Measurements from ENCODE around the gene ARHGAP44. TPM values are rescaled to one million over a fixed set of nuclear protein-coding genes. Genes with fewer than 3 reads are reported as not detected.
A peak's percentile ranks its signal among the peaks of the same experiment; 100 is the strongest.

ARHGAP44 gene
- total and polyA plus RNA-seq, 7 experiments from 2014 or later = 0.09 TPM; not detected in 5

DNA sequence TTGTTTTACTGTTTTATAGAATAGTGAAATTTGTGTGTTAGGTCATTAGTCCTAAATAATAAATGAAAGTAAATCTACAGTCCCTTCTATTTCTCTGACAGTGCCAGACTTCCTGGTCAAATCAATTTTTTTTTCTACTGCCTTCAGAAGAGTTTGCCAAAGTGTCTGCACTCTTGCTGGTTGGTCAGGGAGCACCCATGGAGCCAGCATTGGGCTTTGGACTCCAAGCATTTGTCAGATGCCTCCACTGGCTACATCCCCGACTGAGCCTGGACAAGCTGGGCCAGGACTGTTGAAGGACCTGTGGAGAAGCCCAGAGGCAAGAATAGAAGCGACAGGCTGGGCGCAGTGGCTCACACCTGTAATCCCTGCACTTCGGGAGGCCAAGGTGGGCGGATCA is 174.9 kb downstream of the ARHGAP44 start:
- H3K27me3 Mint-ChIP-seq = peaks cover 0 to 11% (median 7%) of the 10 kb centered on the region in 5 donors
- no peak overlapping the region for H3K27ac Mint-ChIP-seq
- H3K9me3 ChIP-seq (ENCODE audit: control insufficient read depth in 2 of 3, low read length in 3 of 3) = no peaks in the 10 kb centered on the region
- ChIA-PET CTCF (no interaction called here), POLR2A (no interaction called here)
- DNase-seq (no peak), ATAC-seq (no peak)
- H3K27ac ChIP-seq (ENCODE audit: low read depth, low read length) = no peak overlapping the region
- H3K4me3 Mint-ChIP-seq = no peak overlapping the region
- no peaks in the 10 kb centered on the region for H3K36me3 ChIP-seq (ENCODE audit: control insufficient read depth in 2 of 3, insufficient read depth in 3 of 3, low read length in 3 of 3)
- peaks cover 0 to 4% (median 0%) of the 10 kb centered on the region in 11 donors for H3K9me3 Mint-ChIP-seq
- intact Hi-C loops (cut with micrococcal nuclease) = no loop called here
- no peaks in the 10 kb centered on the region for H3K27me3 ChIP-seq (ENCODE audit: control insufficient read depth in 2 of 2, insufficient read depth in 2 of 2, low read length in 2 of 2)
- no peak overlapping the region for H3K4me3 ChIP-seq (ENCODE audit: low read length)
- H3K36me3 Mint-ChIP-seq = no peaks in the 10 kb centered on the region
- H3K4me1 ChIP-seq (ENCODE audit: control insufficient read depth in 2 of 2, insufficient read depth in 2 of 2, low read length in 2 of 2) = no peaks in the 10 kb centered on the region
- peaks cover 0 to 2% (median 0%) of the 10 kb centered on the region in 7 donors for H3K4me1 Mint-ChIP-seq

DNA sequence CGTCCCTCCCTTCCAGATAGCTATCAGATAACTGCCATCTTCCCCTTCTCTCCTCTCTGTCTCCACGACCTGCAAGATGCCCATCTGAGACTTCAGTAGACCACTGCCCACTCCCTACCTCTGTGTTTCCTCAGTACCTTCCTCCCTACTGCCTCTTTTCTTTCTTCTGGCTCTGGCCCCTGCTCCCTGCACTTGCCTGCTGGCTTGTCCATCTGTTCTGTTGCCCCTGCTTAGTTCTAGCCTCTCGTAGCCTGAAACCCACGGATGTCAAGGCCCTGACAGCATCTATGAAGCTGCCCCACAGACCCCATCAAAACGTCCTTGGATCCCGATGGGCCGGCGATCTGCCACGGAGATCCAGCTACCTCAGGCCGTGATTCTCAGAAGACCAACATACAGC is 175.5 kb downstream of the ARHGAP44 start:
- H3K4me3 ChIP-seq (ENCODE audit: low read length) = no peak overlapping the region
- ChIA-PET POLR2A (no interaction called here), CTCF (no interaction called here)
- peaks cover 0 to 1% (median 0%) of the 10 kb centered on the region in 11 donors for H3K9me3 Mint-ChIP-seq
- no peaks in the 10 kb centered on the region for H3K4me1 ChIP-seq (ENCODE audit: control insufficient read depth in 2 of 2, insufficient read depth in 2 of 2, low read length in 2 of 2)
- no peaks in the 10 kb centered on the region for H3K36me3 ChIP-seq (ENCODE audit: control insufficient read depth in 2 of 3, insufficient read depth in 3 of 3, low read length in 3 of 3)
- no peak overlapping the region for H3K27ac Mint-ChIP-seq
- H3K4me3 Mint-ChIP-seq = no peak overlapping the region
- H3K27ac ChIP-seq (ENCODE audit: low read depth, low read length) = no peak overlapping the region
- no peak for ATAC-seq
- peaks cover 0 to 2% (median 0%) of the 10 kb centered on the region in 7 donors for H3K4me1 Mint-ChIP-seq
- DNase-seq = no peak
- no peaks in the 10 kb centered on the region for H3K9me3 ChIP-seq (ENCODE audit: control insufficient read depth in 2 of 3, low read length in 3 of 3)
- peaks cover 0 to 16% (median 7%) of the 10 kb centered on the region in 5 donors for H3K27me3 Mint-ChIP-seq
- H3K36me3 Mint-ChIP-seq = no peaks in the 10 kb centered on the region
- H3K27me3 ChIP-seq (ENCODE audit: control insufficient read depth in 2 of 2, insufficient read depth in 2 of 2, low read length in 2 of 2) = no peaks in the 10 kb centered on the region
- intact Hi-C loops (cut with micrococcal nuclease) = no loop called here

DNA sequence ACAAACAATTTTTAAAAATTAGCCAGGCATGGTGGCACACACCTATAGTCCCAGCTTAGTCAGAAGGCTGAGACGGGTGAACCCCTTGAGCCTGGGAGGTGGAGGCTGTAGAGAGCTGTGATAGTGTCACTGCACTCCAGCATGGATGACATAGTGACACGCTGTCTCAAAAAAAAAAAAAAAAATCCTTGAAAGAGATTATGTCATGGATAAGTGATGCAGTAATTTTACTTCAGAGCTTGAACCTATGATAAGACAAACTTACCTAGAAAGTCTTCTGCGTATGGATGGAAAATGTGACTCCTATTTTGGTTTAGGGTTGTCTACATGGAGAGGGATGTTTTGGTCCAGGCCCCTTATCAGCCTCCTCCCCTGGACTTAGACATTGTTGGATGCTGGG is 176.7 kb downstream of the ARHGAP44 start:
- intact Hi-C loops (cut with micrococcal nuclease) = no loop called here
- Histone ChIP-seq H3K27me3 (ENCODE audit: control insufficient read depth in 2 of 2, insufficient read depth in 2 of 2, low read length in 2 of 2) (no peaks in the 10 kb centered on the region), H3K4me3 (ENCODE audit: low read length) (no peak overlapping the region), H3K36me3 (ENCODE audit: control insufficient read depth in 2 of 3, insufficient read depth in 3 of 3, low read length in 3 of 3) (no peaks in the 10 kb centered on the region), H3K4me1 (ENCODE audit: control insufficient read depth in 2 of 2, insufficient read depth in 2 of 2, low read length in 2 of 2) (no peaks in the 10 kb centered on the region), H3K27ac (ENCODE audit: low read depth, low read length) (no peak overlapping the region), H3K9me3 (ENCODE audit: control insufficient read depth in 2 of 3, low read length in 3 of 3) (no peaks in the 10 kb centered on the region)
- no peak overlapping the region for H3K27ac Mint-ChIP-seq
- ATAC-seq = no peak
- H3K4me1 Mint-ChIP-seq = peaks cover 0 to 2% (median 0%) of the 10 kb centered on the region in 7 donors
- ChIA-PET CTCF (interaction anchor here (0.7 kb wide), 1 partner anchor 1192 kb away, joined by 5 read pairs; no protein-coding TSS in a partner anchor), POLR2A (no interaction called here)
- H3K4me3 Mint-ChIP-seq = no peak overlapping the region
- peaks cover 3 to 17% (median 13%) of the 10 kb centered on the region in 5 donors for H3K27me3 Mint-ChIP-seq
- no peak for DNase-seq
- no peaks in the 10 kb centered on the region for H3K36me3 Mint-ChIP-seq
- H3K9me3 Mint-ChIP-seq = peaks cover 0 to 1% (median 0%) of the 10 kb centered on the region in 11 donors

DNA sequence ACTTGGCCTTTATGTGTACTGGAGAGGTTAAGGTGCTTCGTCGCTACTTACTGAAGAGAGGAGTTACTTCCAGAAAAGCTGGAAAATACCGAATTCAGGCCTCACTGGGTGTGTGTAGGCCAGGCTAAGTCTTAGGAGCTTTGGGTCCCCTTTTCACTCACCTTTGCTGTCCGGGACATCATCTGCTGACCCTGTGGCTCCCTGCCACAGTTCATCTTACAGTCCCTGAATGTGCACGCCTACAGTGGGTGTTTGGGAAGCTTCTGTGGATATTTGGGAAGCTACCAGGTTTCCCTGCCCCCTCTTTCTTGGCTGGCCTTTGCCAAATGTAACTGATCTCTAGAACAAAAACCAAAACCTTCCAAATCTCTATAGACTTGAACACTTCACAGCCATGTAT is 177.1 kb downstream of the ARHGAP44 start:
- H3K4me3 ChIP-seq (ENCODE audit: low read length) = no peak overlapping the region
- DNase-seq (no peak), ATAC-seq (no peak)
- H3K27me3 Mint-ChIP-seq = peaks cover 4 to 19% (median 17%) of the 10 kb centered on the region in 5 donors
- peaks cover 0 to 2% (median 0%) of the 10 kb centered on the region in 7 donors for H3K4me1 Mint-ChIP-seq
- no peaks in the 10 kb centered on the region for H3K27me3 ChIP-seq (ENCODE audit: control insufficient read depth in 2 of 2, insufficient read depth in 2 of 2, low read length in 2 of 2)
- H3K27ac ChIP-seq (ENCODE audit: low read depth, low read length) = no peak overlapping the region
- CTCF ChIA-PET = interaction anchor here (1.3 kb wide), 1 partner anchor 64 kb away, joined by 4 read pairs; no protein-coding TSS in a partner anchor
- no peaks in the 10 kb centered on the region for H3K36me3 Mint-ChIP-seq
- no peak overlapping the region for H3K4me3 Mint-ChIP-seq
- no peak overlapping the region for H3K27ac Mint-ChIP-seq
- H3K4me1 ChIP-seq (ENCODE audit: control insufficient read depth in 2 of 2, insufficient read depth in 2 of 2, low read length in 2 of 2) = no peaks in the 10 kb centered on the region
- peaks cover 0 to 1% (median 0%) of the 10 kb centered on the region in 11 donors for H3K9me3 Mint-ChIP-seq
- intact Hi-C loops (cut with micrococcal nuclease) = no loop called here
- no peaks in the 10 kb centered on the region for H3K9me3 ChIP-seq (ENCODE audit: control insufficient read depth in 2 of 3, low read length in 3 of 3)
- POLR2A ChIA-PET = no interaction called here
- no peaks in the 10 kb centered on the region for H3K36me3 ChIP-seq (ENCODE audit: control insufficient read depth in 2 of 3, insufficient read depth in 3 of 3, low read length in 3 of 3)

DNA sequence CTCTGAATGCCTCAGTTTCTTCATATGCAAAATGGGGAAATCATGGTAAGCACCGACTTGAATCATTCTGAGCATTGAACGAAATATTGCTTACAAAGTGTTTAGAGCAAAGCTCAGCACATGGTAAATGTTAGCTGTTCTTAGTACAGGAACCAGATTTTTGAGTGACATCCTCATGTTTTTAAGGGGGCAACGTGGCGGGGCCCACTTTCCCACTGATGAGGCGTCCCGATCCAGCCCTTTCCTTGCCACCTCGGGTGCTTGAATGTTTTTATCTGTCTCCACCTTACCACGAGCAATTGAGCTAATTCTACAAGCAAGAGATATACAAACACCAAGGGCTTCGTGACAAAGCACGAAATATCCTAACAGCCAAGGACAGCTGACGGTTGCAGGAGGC is 178.7 kb downstream of the ARHGAP44 start:
- Histone ChIP-seq H3K36me3 (ENCODE audit: control insufficient read depth in 2 of 3, insufficient read depth in 3 of 3, low read length in 3 of 3) (no peaks in the 10 kb centered on the region), H3K27ac (ENCODE audit: low read depth, low read length) (no peak overlapping the region), H3K4me3 (ENCODE audit: low read length) (no peak overlapping the region), H3K9me3 (ENCODE audit: control insufficient read depth in 2 of 3, low read length in 3 of 3) (no peaks in the 10 kb centered on the region), H3K27me3 (ENCODE audit: control insufficient read depth in 2 of 2, insufficient read depth in 2 of 2, low read length in 2 of 2) (no peaks in the 10 kb centered on the region), H3K4me1 (ENCODE audit: control insufficient read depth in 2 of 2, insufficient read depth in 2 of 2, low read length in 2 of 2) (no peaks in the 10 kb centered on the region)
- no peaks in the 10 kb centered on the region for H3K36me3 Mint-ChIP-seq
- peaks cover 0 to 2% (median 0%) of the 10 kb centered on the region in 7 donors for H3K4me1 Mint-ChIP-seq
- ATAC-seq (no peak), DNase-seq (no peak)
- CTCF ChIA-PET = no interaction called here
- no peak overlapping the region for H3K27ac Mint-ChIP-seq
- intact Hi-C loops (cut with micrococcal nuclease) = no loop called here
- H3K4me3 Mint-ChIP-seq = no peak overlapping the region
- POLR2A ChIA-PET = no interaction called here
- peaks cover 8 to 30% (median 27%) of the 10 kb centered on the region in 5 donors for H3K27me3 Mint-ChIP-seq
- no peaks in the 10 kb centered on the region for H3K9me3 Mint-ChIP-seq

DNA sequence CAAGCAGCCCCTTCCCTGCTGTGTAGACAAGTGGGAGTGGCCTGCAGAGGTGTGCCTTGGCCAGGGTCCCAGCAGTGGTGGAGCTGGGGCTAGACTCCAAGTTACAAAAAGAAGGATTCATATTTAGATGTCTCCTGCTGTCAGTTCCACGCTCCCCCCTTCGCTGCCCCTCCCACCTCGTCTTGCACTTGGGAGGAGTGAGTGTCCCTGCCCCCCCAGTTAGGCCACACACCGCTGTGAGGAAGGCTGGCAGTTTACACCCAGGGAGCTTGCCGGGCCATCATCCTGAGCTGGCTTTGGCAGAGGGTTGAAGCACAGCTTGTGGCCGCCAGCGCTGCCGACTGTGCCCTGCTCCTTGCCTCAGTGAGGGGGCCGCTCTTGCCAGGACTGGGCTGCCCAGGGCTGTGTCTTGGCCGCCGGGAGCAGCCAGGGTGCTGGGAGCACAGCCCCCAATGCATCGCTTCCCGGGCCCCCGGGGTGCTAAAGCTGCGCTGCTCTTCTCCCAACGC is 184.3 kb downstream of the ARHGAP44 start:
- no peak for DNase-seq
- no peak for ATAC-seq
- peaks cover 21 to 61% (median 48%) of the 10 kb centered on the region in 5 donors for H3K27me3 Mint-ChIP-seq
- no peak overlapping the region for H3K4me3 Mint-ChIP-seq
- intact Hi-C loops (cut with micrococcal nuclease) = no loop called here
- ChIA-PET POLR2A (no interaction called here), CTCF (no interaction called here)
- peaks cover 0 to 3% of the 10 kb centered on the region in 2 donors for H3K27me3 ChIP-seq (ENCODE audit: control insufficient read depth in 2 of 2, insufficient read depth in 2 of 2, low read length in 2 of 2)
- H3K36me3 Mint-ChIP-seq = no peaks in the 10 kb centered on the region
- H3K9me3 ChIP-seq (ENCODE audit: control insufficient read depth in 2 of 3, low read length in 3 of 3) = no peaks in the 10 kb centered on the region
- H3K4me1 Mint-ChIP-seq = peaks cover 0 to 4% (median 3%) of the 10 kb centered on the region in 7 donors
- peaks cover 0 to 2% (median 0%) of the 10 kb centered on the region in 11 donors for H3K9me3 Mint-ChIP-seq
- H3K27ac Mint-ChIP-seq = no peak overlapping the region
- no peaks in the 10 kb centered on the region for H3K36me3 ChIP-seq (ENCODE audit: control insufficient read depth in 2 of 3, insufficient read depth in 3 of 3, low read length in 3 of 3)
- H3K27ac ChIP-seq (ENCODE audit: low read depth, low read length) = no peak overlapping the region
- H3K4me1 ChIP-seq (ENCODE audit: control insufficient read depth in 2 of 2, insufficient read depth in 2 of 2, low read length in 2 of 2) = no peaks in the 10 kb centered on the region
- H3K4me3 ChIP-seq (ENCODE audit: low read length) = no peak overlapping the region

DNA sequence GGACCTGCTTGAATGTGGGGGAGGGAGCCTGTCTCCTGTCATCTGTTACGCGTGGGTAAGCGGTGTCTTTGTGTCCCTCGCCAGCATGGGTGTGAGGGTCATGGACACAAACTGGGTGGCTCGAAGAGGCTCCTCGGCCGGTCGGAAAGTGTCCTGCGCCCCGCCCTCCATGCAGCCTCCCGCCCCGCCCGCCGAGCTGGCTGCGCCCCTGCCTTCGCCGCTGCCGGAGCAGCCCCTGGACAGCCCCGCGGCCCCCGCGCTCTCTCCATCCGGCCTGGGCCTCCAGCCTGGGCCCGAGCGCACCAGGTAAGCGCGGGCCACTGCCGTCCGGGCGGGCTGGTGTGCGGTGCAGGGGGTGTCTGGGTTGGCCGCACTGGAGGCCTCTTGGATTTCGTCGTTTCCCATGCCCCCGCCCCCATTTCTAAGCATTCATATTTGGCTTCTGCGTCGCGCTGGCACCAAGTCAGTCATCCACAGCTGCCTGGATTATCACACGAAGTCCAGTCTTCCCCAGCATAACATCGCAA is 184.8 kb downstream of the ARHGAP44 start:
- intact Hi-C loops (cut with micrococcal nuclease) = no loop called here
- H3K9me3 ChIP-seq (ENCODE audit: control insufficient read depth in 2 of 3, low read length in 3 of 3) = no peaks in the 10 kb centered on the region
- ATAC-seq (no peak), DNase-seq (no peak)
- peak overlapping the region in 2 of 10 donors; percentile 45 to 46 for H3K4me3 Mint-ChIP-seq
- H3K4me1 Mint-ChIP-seq = peaks cover 0 to 4% (median 3%) of the 10 kb centered on the region in 7 donors
- no peaks in the 10 kb centered on the region for H3K36me3 ChIP-seq (ENCODE audit: control insufficient read depth in 2 of 3, insufficient read depth in 3 of 3, low read length in 3 of 3)
- peaks cover 0 to 3% of the 10 kb centered on the region in 2 donors for H3K27me3 ChIP-seq (ENCODE audit: control insufficient read depth in 2 of 2, insufficient read depth in 2 of 2, low read length in 2 of 2)
- no peak overlapping the region for H3K4me3 ChIP-seq (ENCODE audit: low read length)
- no peak overlapping the region for H3K27ac Mint-ChIP-seq
- H3K4me1 ChIP-seq (ENCODE audit: control insufficient read depth in 2 of 2, insufficient read depth in 2 of 2, low read length in 2 of 2) = no peaks in the 10 kb centered on the region
- no peaks in the 10 kb centered on the region for H3K36me3 Mint-ChIP-seq
- peaks cover 0 to 2% (median 0%) of the 10 kb centered on the region in 11 donors for H3K9me3 Mint-ChIP-seq
- ChIA-PET CTCF (no interaction called here), POLR2A (no interaction called here)
- peaks cover 21 to 58% (median 48%) of the 10 kb centered on the region in 5 donors for H3K27me3 Mint-ChIP-seq
- no peak overlapping the region for H3K27ac ChIP-seq (ENCODE audit: low read depth, low read length)
